GM19351 (cell line): Measurements from ENCODE around the gene NRP1.

Experiments used
- ATAC-seq: cut with Tn5 transposase; IDR thresholded peaks from one replicate; pipeline ENCODE4 v1.9.1; 2021; ENCODE audit warnings: mild to moderate bottlenecking, moderate library complexity; ENCODE audit not compliant: unreplicated experiment

Gene NRP1

GRCh38 chr10:33133557-33133956, 200.9 kb downstream of the NRP1 start:
- no peak for ATAC-seq

DNA sequence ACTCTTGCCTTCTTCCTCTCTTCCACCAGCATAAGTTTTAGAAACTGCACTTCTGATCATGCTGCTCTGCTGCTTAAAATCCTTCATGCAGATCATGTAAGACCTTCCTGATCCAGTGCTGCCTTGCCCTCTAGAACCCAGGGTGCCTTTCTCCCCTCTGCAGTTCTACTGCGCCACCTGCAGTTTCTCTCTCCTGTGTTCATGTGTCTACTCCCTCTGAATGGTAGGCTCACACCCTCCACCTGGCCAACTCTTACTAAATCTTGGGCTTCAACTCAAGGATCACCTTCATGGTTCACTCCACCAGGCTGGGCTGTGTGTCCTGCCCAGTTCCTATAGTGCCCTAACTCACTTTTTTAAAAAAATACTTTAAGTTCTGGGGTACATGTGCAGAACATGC, 201.8 kb downstream of the NRP1 start:
- peak; percentile 60 for ATAC-seq

- no peak for ATAC-seq
Observed at GRCh38 chr10:33129996-33130386, 204.5 kb downstream of the NRP1 start.

GRCh38 chr10:33129141-33129995, 205.1 kb downstream of the NRP1 start:
- ATAC-seq = no peak

DNA sequence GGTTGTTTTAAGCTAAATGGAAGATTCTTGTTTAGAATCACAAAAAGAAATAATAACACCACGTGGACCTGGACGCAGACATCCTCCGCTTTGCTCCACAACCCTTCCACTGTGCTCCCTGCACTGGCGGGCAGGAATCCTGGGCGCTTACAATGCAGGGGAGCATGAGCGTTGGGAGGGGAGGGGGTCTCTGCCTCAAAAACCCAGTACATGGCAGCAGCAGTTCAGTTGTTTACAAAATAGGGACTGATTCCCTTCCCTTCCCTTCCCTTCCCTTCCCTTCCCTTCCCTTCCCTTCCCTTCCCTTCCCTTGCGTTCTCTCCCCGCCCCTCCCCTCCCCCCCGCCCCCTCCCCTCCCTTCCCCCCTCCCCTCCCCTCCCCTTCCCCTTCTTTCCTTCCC, 206.8 kb downstream of the NRP1 start:
- no peak for ATAC-seq
